Measurements from ENCODE around the gene EFNA5.
"Not testable (repeated sequence)": the region's sequence is repeated elsewhere in the genome, so short reads cannot be mapped to it uniquely, and the experiment has no call there.

The EFNA5 gene

GRCh38 chr5:107456281-107456715 lies 214.4 kb downstream of the EFNA5 start:
- Histone ChIP-seq H3K36me3 (ENCODE audit: insufficient read depth) (no peaks in the 10 kb centered on the region), H3K9ac (no peak overlapping the region), H3K4me2 (no peak overlapping the region), H3K79me2 (ENCODE audit: insufficient read depth, low read depth) (no peaks in the 10 kb centered on the region), H3K27me3 (ENCODE audit: insufficient read depth, low read depth) (no peaks in the 10 kb centered on the region), H3K4me1 (ENCODE audit: low read depth, poor library complexity, severe bottlenecking) (no peaks in the 10 kb centered on the region), H2AFZ (ENCODE audit: low read depth) (no peak overlapping the region), H3K4me3 (IDR thresholded peaks at IDR 0.05; ENCODE audit: insufficient read depth, low read depth, low read length) (no peak overlapping the region), H3K27ac (no peak overlapping the region), H4K20me1 (ENCODE audit: insufficient read depth) (no peaks in the 10 kb centered on the region)
- TF ChIP-seq CTCF (conservative IDR thresholded peaks at IDR 0.05; ENCODE audit: low read depth, low read length): no peak

GRCh38 chr5:107455111-107455544 lies 215.6 kb downstream of the EFNA5 start:
- Histone ChIP-seq H3K36me3 (ENCODE audit: insufficient read depth) (no peaks in the 10 kb centered on the region), H3K79me2 (ENCODE audit: insufficient read depth, low read depth) (no peaks in the 10 kb centered on the region), H2AFZ (ENCODE audit: low read depth) (no peak overlapping the region), H3K4me2 (no peak overlapping the region), H3K27me3 (ENCODE audit: insufficient read depth, low read depth) (no peaks in the 10 kb centered on the region), H3K4me1 (ENCODE audit: low read depth, poor library complexity, severe bottlenecking) (no peaks in the 10 kb centered on the region), H3K27ac (no peak overlapping the region), H3K4me3 (IDR thresholded peaks at IDR 0.05; ENCODE audit: insufficient read depth, low read depth, low read length) (no peak overlapping the region), H4K20me1 (ENCODE audit: insufficient read depth) (no peaks in the 10 kb centered on the region), H3K9ac (no peak overlapping the region)
- TF ChIP-seq CTCF (conservative IDR thresholded peaks at IDR 0.05; ENCODE audit: low read depth, low read length): no peak

DNA sequence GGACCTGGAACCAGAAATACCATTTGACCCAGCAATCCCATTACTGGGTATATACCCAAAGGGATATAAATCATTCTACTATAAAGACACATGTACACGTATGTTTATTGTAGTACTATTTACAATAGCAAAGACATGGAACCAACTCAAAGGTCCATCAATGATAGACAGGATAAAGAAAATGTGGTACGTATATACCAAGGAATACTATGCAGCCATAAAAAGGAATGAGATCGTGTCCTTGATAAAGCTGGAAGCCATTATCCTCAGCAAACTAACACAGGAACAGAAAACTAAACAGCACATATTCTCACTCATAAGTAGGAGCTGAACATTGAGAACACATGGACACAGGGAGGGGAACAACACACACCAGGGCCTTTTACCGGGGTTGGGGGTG lies 218.9 kb downstream of the EFNA5 start:
- not testable (repeated sequence) for H3K79me2 ChIP-seq (ENCODE audit: insufficient read depth, low read depth); H3K9ac ChIP-seq; H3K27me3 ChIP-seq (ENCODE audit: insufficient read depth, low read depth); H4K20me1 ChIP-seq (ENCODE audit: insufficient read depth); H3K27ac ChIP-seq; H3K36me3 ChIP-seq (ENCODE audit: insufficient read depth); H3K4me2 ChIP-seq; H3K4me3 ChIP-seq (IDR thresholded peaks at IDR 0.05; ENCODE audit: insufficient read depth, low read depth, low read length); H3K4me1 ChIP-seq (ENCODE audit: low read depth, poor library complexity, severe bottlenecking); H2AFZ ChIP-seq (ENCODE audit: low read depth)

GRCh38 chr5:107451028-107451427 lies 219.7 kb downstream of the EFNA5 start:
- Histone ChIP-seq H2AFZ (ENCODE audit: low read depth) (no peak overlapping the region), H3K79me2 (ENCODE audit: insufficient read depth, low read depth) (no peaks in the 10 kb centered on the region), H3K4me3 (IDR thresholded peaks at IDR 0.05; ENCODE audit: insufficient read depth, low read depth, low read length) (no peak overlapping the region), H3K4me2 (no peak overlapping the region), H3K4me1 (ENCODE audit: low read depth, poor library complexity, severe bottlenecking) (no peaks in the 10 kb centered on the region), H3K27ac (no peak overlapping the region), H4K20me1 (ENCODE audit: insufficient read depth) (no peaks in the 10 kb centered on the region), H3K9ac (no peak overlapping the region), H3K27me3 (ENCODE audit: insufficient read depth, low read depth) (no peaks in the 10 kb centered on the region), H3K36me3 (ENCODE audit: insufficient read depth) (no peaks in the 10 kb centered on the region)
- no peak for TF ChIP-seq CTCF (conservative IDR thresholded peaks at IDR 0.05; ENCODE audit: low read depth, low read length)

- H3K79me2 ChIP-seq (ENCODE audit: insufficient read depth, low read depth): no peaks in the 10 kb centered on the region
- no peaks in the 10 kb centered on the region for H3K27me3 ChIP-seq (ENCODE audit: insufficient read depth, low read depth)
- TF ChIP-seq CTCF (conservative IDR thresholded peaks at IDR 0.05; ENCODE audit: low read depth, low read length): no peak
- H3K4me1 ChIP-seq (ENCODE audit: low read depth, poor library complexity, severe bottlenecking): no peaks in the 10 kb centered on the region
- H2AFZ ChIP-seq (ENCODE audit: low read depth): no peak overlapping the region
- no peak overlapping the region for H3K4me3 ChIP-seq (IDR thresholded peaks at IDR 0.05; ENCODE audit: insufficient read depth, low read depth, low read length)
- no peak overlapping the region for H3K4me2 ChIP-seq
- H3K9ac ChIP-seq: no peak overlapping the region
- H3K36me3 ChIP-seq (ENCODE audit: insufficient read depth): no peaks in the 10 kb centered on the region
- no peak overlapping the region for H3K27ac ChIP-seq
- H4K20me1 ChIP-seq (ENCODE audit: insufficient read depth): no peaks in the 10 kb centered on the region
These were observed 220.2 kb downstream of the EFNA5 start for GRCh38 chr5:107450531-107450930.
